AG04449 (cell line): ENCODE data around the gene SMOC2.

Experiments used
- CTCF ChIA-PET: fragments of 350-600 bp; formaldehyde crosslinking; extraction: SDS; loops from one replicate; lab custom pipeline; 2021; ENCODE audit warnings: antibody characterized with exemption; lab: Yijun Ruan, JAX
- POLR2A ChIA-PET: fragments of 400-600, 350-600 bp; formaldehyde crosslinking; extraction: SDS; loops from one replicate; lab custom pipeline; 2020; ENCODE audit warnings: antibody characterized with exemption, inconsistent platforms; lab: Yijun Ruan, JAX
- DNase-seq: peaks from one replicate; pipeline ENCODE4 v3.0.0-alpha.2; 2010; ENCODE audit warnings: low read depth, low spot score
- H3K4me3 ChIP-seq: 2 replicates; pipeline ENCODE4 v1.5.1; 2011; ENCODE audit warnings: low read depth, mild to moderate bottlenecking, control low read depth, low read length
- CTCF ChIP-seq: IDR thresholded peaks from one replicate; pipeline ENCODE4 v1.5.1; 2011; ENCODE audit warnings: mild to moderate bottlenecking, moderate library complexity, low read length, control low read depth, inconsistent platforms; ENCODE audit not compliant: insufficient read depth; ENCODE audit errors: missing control alignments

The SMOC2 gene

DNA sequence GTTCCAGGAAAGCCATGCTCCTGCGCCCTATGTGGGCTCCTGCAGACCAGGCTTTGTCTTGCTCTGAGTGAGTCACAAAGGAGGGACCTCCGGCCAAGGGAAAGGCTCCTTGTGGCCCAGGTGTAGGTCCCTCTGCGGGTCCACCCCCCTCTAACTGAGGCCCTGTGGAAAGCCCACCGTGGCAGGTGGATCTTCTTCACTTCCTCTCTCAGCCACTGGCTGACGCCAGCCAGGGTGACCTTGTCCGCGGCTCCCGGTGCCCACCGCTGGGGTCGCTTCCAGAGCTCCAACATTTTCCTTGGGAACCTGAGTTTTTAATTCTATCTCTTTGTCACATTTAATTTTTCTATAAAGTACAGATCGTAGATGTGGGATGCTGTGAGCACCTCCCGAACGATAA, 54.1 kb downstream of the SMOC2 start:
- ChIA-PET CTCF (no interaction called here), POLR2A (no interaction called here)
- no peak for TF ChIP-seq CTCF
- no peak for DNase-seq
- H3K4me3 ChIP-seq, result no peak overlapping the region

DNA sequence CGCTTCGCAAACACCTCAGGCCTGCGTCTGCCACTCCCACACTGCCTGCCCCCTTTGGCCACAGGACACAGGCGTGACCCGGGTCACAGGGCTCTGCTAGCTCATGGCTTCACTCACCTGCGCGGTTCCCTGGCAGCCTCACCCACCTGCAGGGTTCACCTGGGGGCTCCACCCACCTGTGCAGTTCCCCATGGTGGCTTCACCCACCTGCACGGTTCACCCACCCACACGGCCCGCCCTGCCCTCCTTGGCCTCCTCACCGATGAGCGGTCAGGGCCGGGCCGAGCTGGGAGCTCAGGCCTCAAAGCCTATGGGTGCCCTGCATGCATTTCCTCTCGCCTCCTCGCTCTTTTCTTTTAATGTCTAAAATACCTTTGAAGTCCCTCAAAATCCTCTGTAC, 54.7 kb downstream of the SMOC2 start:
- no peak overlapping the region for H3K4me3 ChIP-seq
- no peak for TF ChIP-seq CTCF
- DNase-seq, result no peak
- ChIA-PET POLR2A (no interaction called here), CTCF (no interaction called here)

DNA sequence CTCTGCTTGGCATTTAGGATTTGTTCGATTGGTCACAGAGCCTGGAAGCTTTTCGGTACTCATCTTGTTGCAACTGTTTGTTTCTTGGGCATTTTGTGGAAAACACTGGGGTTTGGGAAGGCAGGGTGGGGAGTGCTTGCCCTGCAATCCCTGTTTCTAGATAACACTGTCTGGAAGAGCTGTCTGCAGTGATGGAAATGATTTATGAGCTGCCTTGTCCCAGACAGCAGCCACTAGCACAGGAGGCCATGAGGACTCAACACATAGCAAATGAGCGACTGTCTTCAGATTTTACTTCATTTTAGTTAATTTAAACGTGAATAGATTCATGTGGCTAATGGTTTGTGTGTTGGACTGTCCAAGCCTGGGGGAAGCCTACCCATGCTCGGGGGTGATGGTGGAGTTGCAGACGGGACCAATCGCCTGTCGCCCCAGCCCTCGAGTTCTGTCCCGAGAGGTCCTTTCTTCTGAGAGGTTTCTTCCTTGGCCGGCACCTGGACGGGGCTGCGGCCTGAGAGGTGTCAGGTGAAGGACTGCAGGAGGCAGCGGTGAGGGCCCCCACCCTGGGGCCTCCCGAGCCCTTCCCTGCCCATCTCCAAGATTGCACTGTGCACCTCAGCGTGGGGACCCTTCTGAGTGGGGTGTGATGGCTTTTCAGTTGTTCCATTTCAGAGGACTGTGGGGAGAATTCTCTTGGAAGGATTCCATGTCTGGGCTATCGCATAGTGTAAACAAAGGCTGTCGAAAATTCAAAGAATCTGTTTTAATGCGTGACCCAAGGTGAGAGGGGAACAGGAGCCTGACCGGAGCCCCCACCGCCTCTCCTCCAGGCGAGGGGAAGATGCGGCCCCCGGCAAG, 55.4 kb downstream of the SMOC2 start:
- H3K4me3 ChIP-seq, result no peak overlapping the region
- no peak for DNase-seq
- no peak for TF ChIP-seq CTCF
- POLR2A ChIA-PET, result no interaction called here
- CTCF ChIA-PET, result no interaction called here

- ChIA-PET CTCF (no interaction called here), POLR2A (no interaction called here)
- no peak for TF ChIP-seq CTCF
- DNase-seq, result no peak
- no peak overlapping the region for H3K4me3 ChIP-seq
Observed at GRCh38 chr6:168496997-168497331, 56.0 kb downstream of the SMOC2 start.

- no peak for TF ChIP-seq CTCF
Observed at GRCh38 chr6:168497381-168497780, 56.4 kb downstream of the SMOC2 start.

GRCh38 chr6:168498161-168498843, 57.3 kb downstream of the SMOC2 start:
- no peak for TF ChIP-seq CTCF
- no peak for DNase-seq
- H3K4me3 ChIP-seq, result no peak overlapping the region
- ChIA-PET CTCF (no interaction called here), POLR2A (no interaction called here)

More at GRCh38 chr6:168497381-168497780, 56.4 kb downstream of the SMOC2 start:
- no peak for DNase-seq
- POLR2A ChIA-PET, result no interaction called here
- CTCF ChIA-PET, result no interaction called here
- no peak overlapping the region for H3K4me3 ChIP-seq
